CD4-positive, alpha-beta T cell treated with Interleukin-2 at 100 ng/mL for 4 hours (primary cell): ENCODE results near the gene ZNF438.
"Not testable (repeated sequence)": the region's sequence is repeated elsewhere in the genome, so short reads cannot be mapped to it uniquely, and the experiment has no call there.

Source experiments
- DNase-seq: peaks from one replicate; pipeline ENCODE4 v3.0.0-alpha.2; 2020; ENCODE audit warnings: low spot score

ZNF438 gene, protein sequence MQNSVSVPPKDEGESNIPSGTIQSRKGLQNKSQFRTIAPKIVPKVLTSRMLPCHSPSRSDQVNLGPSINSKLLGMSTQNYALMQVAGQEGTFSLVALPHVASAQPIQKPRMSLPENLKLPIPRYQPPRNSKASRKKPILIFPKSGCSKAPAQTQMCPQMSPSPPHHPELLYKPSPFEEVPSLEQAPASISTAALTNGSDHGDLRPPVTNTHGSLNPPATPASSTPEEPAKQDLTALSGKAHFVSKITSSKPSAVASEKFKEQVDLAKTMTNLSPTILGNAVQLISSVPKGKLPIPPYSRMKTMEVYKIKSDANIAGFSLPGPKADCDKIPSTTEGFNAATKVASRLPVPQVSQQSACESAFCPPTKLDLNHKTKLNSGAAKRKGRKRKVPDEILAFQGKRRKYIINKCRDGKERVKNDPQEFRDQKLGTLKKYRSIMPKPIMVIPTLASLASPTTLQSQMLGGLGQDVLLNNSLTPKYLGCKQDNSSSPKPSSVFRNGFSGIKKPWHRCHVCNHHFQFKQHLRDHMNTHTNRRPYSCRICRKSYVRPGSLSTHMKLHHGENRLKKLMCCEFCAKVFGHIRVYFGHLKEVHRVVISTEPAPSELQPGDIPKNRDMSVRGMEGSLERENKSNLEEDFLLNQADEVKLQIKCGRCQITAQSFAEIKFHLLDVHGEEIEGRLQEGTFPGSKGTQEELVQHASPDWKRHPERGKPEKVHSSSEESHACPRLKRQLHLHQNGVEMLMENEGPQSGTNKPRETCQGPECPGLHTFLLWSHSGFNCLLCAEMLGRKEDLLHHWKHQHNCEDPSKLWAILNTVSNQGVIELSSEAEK

GRCh38 chr10:31031558-31032257, at the start of gene ZNF438:
Gene ZNF438 (minus strand): TSS chr10:31031865. CDS start chr10:30877034, 154,831 bp downstream.
- DNase-seq = peak; percentile 95

DNA sequence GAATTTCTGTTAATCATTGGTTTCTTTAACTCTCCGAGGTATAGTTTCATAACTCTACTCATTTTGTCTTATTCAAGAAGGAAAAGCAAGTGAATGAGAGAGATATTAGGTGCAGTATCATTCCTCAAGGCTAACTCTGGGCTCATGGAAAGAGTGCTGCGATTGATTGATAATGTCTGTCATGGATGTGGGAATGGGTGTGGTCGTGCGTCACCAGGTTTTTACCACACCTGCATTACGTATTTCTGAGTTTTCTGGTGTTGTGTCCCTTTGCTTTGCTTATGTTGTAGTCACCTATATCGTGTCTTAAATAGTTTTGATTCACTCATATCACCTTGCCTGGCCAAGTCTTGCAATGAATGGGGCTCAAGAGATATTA, 44.9 kb upstream of the ZNF438 start:
- no peak for DNase-seq

DNA sequence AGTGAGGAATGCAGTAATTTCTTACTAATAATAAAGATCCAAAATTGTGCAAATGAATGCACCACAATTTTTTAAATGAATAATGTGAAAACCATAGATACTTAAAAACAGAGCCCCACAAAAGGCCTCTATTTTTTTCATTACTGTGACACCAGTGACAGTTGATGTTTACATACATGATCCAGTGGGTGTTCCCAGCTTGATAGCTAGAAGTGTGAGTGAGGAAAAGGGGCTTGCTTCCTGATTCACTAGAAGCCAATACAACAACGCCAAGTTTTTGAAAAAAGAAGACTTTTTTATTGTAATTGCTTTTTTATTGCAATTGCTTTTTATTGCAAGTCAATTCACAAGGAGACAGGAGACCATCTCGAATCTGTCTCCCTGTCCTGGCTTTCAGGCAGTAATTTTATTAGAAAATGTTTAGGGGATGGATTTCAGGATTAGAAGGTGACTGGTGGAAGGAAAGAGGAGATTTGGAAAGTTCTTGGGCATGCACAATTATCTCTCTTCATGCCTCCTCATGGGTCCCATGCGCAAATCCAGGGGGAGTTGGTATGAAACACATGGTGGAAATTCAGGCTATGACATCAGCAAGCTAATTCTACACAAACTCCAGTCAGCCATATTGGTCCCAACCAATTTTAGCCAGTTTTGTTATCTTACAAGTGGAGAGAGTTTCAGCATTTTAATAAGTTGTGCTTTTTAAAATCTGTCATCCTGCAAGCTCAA, 44.4 kb upstream of the ZNF438 start:
- no peak for DNase-seq

GRCh38 chr10:31075434-31075833, 43.8 kb upstream of the ZNF438 start:
- no peak for DNase-seq

GRCh38 chr10:31074722-31075086, 43.0 kb upstream of the ZNF438 start:
- no peak for DNase-seq

DNA sequence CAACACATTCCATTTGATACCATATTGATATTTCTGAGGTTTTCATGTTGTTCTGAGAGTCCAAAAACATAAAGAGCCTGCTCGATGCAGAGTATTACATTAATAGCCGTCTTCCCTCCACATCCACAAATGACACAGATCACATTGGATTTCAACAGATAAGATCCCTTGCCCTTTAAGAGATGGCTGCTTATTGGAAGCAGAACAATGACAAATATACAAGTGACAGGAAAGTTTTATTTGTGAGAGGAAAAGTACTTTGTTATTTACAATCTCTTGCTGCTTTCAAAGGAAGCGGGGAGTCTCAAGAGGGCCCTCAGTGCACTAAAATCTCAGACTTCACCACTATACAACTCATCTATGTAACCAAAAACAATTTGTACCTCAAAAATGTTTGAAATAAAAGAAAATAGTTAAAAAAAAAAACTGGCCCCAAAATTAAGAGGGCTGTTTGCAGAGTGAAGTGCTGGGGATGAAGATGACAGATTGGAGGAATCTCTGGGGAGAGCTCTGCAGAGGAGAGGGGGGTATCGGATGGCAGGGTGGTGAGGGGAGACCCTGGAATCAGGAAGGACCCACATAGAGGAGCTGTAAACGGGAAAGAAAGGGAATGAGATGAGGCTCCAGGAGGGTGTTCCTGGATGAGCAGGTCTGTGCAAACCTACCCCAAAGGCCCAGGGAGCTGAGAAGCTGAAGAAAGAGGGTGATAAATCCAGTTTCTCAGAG, 42.5 kb upstream of the ZNF438 start:
- DNase-seq = no peak

DNA sequence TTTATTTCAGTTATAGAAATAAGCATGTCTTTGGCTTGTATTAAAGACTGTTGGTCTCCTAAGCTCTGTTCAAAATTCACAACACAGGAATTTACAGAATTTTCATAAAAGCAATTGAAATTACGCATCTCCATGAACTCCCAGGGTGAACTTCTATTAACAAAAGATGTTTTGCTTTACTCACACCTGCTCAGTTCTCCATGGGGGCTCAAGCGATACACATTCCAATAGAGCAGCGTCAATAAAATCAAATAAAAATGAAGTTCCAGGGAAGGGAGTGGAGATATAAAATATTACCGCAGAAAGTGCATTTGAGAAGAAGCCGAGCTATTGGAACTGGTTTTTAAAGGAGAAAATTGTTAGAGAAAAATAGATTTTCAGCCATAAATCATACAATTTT, 41.5 kb upstream of the ZNF438 start:
- DNase-seq = no peak

- DNase-seq = no peak
Observed at GRCh38 chr10:31072451-31072850, 40.8 kb upstream of the ZNF438 start.

DNA sequence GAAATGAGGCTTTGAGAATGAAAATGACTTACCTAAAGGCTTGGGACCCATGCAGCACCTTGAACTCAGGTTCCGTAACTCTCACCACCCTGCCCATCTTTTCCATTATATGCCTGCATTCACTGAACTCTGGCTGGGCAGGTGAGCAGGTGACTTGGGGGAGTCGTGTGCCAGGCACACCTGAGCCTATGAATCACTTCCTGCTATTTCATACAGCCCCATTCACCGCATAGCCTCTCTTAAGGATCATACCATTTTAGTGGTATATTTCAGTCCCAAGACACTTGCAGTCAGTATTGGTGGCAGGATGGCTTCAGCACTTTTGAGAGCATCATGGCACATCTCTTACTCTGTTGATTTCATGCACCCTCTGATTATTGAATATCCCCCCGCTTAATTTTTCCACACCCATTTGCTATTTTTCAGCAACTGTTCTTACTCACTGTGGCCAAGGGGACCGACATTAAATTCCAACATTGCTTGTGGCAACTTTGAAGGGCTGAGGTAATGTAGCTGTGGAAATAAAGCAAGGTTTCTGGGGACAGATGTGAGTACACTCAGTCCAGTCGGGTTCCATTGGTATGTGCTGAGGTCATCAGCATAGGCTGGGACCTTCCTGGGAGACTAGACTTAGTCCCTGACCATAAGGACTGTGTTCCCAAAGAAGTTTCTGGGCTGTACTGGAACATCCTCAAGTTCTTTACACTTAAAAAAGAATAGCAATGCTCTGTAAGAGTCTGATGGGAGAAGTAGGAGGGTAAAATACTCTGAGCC, 39.8 kb upstream of the ZNF438 start:
- DNase-seq = no peak

DNA sequence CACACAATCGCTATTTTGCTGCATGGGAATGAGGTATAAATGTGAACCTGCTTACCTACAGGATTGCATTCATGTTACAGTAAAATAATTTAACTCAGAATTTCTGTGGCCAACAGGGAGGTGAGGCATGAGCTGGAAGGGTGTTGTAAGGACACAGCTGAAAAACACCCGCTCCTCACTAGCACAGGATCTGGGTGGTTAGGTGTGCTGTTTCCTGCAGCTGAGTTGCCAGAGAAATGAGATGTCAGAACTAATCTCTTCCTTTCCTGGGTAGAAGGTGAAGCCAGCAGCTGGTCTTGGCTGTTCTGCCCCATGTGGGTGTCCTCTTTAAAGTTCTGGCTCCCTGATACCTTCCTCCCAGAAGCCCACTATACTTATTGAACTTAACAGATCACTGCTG, 39.0 kb upstream of the ZNF438 start:
- no peak for DNase-seq

DNA sequence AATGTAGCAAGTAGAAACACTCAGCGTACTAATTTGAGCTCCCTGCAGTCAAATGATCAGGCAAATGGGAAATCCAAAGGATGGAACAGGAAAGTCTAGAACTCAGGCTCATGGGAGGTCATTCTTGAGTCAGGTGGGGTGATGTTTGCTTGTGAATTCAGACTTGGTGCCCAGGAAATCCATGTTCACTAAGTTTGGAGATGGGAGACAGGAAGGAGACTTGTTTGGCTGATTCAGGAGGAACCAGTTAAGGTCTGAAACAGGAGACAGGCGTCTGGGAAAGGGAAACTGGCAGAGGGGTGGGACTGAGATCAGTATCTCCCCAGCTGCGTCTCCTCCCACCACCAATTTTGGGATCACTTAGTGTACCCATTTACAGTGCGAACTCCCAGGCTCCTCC, 38.4 kb upstream of the ZNF438 start:
- no peak for DNase-seq

DNA sequence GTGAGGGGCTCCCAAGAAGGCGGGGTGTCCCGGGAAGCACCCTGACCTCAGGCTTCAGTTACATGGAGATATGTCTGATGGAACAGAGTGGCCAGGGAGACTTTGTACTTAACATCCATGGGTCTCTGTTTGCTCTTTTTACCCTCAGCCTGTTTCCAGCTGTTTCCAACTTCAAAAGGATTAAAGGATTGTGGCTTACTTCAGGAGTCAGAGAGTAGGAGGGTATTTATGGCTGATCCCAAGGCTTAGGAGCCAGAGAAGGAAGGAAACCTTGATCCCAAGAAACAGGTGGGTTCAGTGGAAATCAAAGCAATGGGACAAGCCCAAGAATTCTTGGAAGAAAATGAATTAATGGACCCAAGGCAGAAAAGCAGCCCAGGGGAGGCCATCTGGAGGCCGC, 37.7 kb upstream of the ZNF438 start:
- no peak for DNase-seq

DNA sequence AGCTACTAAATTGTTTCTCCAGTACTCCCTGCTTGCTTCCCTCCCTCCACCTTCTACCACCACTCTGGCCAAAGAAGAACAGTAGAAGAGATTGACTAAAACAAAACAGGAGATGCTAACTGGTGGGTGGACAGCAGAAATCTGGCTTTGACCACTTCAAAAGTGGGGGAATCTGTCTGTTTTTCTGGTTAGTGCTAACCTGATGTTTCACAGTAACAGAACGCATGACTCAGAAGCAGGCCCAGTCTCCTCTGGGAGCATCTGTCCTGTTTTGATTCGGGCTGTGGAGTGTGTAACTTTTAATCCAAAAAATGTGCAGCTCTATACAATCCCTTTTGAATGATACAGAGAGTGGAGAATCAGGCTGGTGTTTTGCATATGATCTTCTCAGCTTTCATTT, 32.7 kb upstream of the ZNF438 start:
- no peak for DNase-seq

GRCh38 chr10:31063841-31064240, 32.2 kb upstream of the ZNF438 start:
- no peak for DNase-seq

DNA sequence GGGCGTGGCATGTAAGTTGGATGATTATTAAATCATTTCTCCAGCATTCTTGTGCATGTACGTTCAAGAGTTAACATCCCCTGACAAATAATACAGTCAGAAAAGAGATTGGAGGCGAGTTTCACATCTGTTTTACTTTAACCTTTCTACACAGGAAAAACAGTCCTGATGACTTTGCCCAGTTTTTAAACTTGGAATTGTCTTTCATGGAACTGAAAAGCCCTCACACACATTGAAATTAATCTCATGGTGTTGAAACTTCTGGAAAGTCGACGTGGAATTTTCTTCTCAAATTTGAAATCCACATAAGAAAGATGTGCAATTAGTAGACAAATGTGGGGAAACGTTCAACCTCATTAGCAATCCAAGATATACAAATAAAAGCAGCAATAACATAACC, 31.2 kb upstream of the ZNF438 start:
- no peak for DNase-seq

- no peak for DNase-seq
Observed at GRCh38 chr10:31061941-31062340, 30.3 kb upstream of the ZNF438 start.

DNA sequence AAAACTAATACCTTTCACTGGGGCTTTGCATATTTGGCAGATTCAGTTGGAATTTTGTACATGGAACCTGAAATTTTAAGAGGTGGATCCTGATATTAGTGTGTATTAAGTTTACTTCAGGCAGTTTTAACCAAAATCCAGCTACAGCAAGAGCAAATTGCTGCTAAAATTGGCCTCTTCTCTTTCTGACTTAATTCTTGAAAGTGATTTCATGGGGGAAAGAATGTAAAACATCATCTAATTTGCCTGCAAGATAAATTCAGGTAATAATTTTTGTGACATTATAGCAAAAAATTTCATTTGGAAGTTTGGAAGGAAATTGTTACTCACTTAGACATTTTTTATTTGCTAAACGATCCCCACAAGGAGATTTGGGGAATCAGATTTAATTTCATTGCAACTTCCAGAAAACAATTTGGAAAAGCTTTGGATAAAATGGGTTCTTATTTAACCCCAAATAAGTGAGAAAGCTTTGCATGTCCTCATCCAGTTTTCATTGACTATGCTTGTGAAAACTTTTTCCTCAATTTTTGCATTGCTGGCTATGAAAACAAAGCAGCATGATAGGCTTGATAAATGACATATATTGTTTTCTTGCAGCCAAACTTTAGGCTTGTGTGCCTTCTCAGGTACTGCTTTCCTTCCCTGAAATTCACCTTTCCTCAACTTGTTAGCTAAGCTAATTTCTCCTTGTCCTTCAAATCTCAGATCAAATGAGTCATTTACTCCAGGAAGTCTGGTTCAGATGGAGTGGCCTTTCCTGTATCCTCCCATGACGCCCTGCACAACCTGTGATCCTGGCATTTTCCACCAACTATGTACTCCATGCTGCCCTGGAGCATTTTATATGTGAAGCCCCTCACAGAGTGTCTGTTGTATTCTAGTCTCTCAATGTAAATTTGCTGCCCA, 27.4 kb upstream of the ZNF438 start:
- DNase-seq = no peak

DNA sequence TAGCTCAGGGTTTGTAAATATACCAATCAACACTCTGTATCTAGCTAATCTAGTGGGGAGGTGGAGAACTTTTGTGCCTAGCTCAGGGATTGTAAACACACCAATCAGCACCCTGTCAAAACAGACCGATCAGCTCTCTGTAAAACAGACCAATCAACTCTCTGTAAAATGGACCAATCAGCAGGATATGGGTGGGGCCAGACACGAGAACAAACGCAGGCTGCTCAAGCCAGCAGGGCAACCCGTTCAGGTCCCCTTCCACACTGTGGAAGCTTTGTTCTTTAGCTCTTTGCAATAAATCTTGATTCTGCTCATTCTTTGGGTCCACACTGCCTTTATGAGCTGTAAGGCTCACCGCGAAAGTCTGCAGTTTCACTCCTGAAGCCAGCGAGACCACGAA, 25.0 kb upstream of the ZNF438 start:
- DNase-seq = not testable (repeated sequence)

- DNase-seq = no peak
Observed at GRCh38 chr10:31055573-31056251, 24.0 kb upstream of the ZNF438 start.
